DMS53 (cell line): ENCODE results near the gene INPP4B.
A peak's percentile ranks its signal among the peaks of the same experiment; 100 is the strongest.

Experiments
- DNase-seq: peaks from one replicate; lab custom pipeline; 2025; lab: John Stamatoyannopoulos, UW

The INPP4B gene

GRCh38 chr4:142686081-142686480, 160.0 kb downstream of the INPP4B start:
- no peak for DNase-seq

GRCh38 chr4:142683997-142684396, 162.1 kb downstream of the INPP4B start:
- no peak for DNase-seq

- DNase-seq, result peak; percentile 1
Measured at GRCh38 chr4:142683503-142683902, 162.6 kb downstream of the INPP4B start.

GRCh38 chr4:142671516-142671915, 174.6 kb downstream of the INPP4B start:
- no peak for DNase-seq

GRCh38 chr4:142663828-142664227, 182.3 kb downstream of the INPP4B start:
- DNase-seq, result no peak

GRCh38 chr4:142660728-142661127, 185.4 kb downstream of the INPP4B start:
- peak; percentile 5 for DNase-seq

GRCh38 chr4:142656178-142656577, 189.9 kb downstream of the INPP4B start:
- peak; percentile 63 for DNase-seq

GRCh38 chr4:142648378-142648777, 197.7 kb downstream of the INPP4B start:
- no peak for DNase-seq

- peak; percentile 46 for DNase-seq
Measured at GRCh38 chr4:142645475-142646108, 200.5 kb downstream of the INPP4B start.

GRCh38 chr4:142644628-142645027, 201.5 kb downstream of the INPP4B start:
- peak; percentile 79 for DNase-seq

- no peak for DNase-seq
Measured at GRCh38 chr4:142637614-142638013, 208.5 kb downstream of the INPP4B start.

GRCh38 chr4:142631836-142632235, 214.3 kb downstream of the INPP4B start:
- DNase-seq, result no peak

GRCh38 chr4:142615324-142615665, 230.8 kb downstream of the INPP4B start:
- no peak for DNase-seq

GRCh38 chr4:142614621-142615323, 231.3 kb downstream of the INPP4B start:
- DNase-seq, result no peak

GRCh38 chr4:142607976-142608375, 238.1 kb downstream of the INPP4B start:
- DNase-seq, result peak; percentile 86

- peak; percentile 39 for DNase-seq
Measured at GRCh38 chr4:142600952-142601351, 245.1 kb downstream of the INPP4B start.

- no peak for DNase-seq
Measured at GRCh38 chr4:142598132-142598531, 248.0 kb downstream of the INPP4B start.

GRCh38 chr4:142596595-142596994, 249.5 kb downstream of the INPP4B start:
- no peak for DNase-seq

GRCh38 chr4:142596121-142596520, 250.0 kb downstream of the INPP4B start:
- no peak for DNase-seq

- peak; percentile 22 for DNase-seq
Measured at GRCh38 chr4:142595222-142595871, 250.8 kb downstream of the INPP4B start.

GRCh38 chr4:142585411-142585810, 260.7 kb downstream of the INPP4B start:
- no peak for DNase-seq

GRCh38 chr4:142583708-142584107, 262.4 kb downstream of the INPP4B start:
- no peak for DNase-seq

GRCh38 chr4:142582340-142582739, 263.8 kb downstream of the INPP4B start:
- DNase-seq, result no peak
